WTC11 (cell line): Measurements from ENCODE around the gene RFTN1. TPM values are rescaled to one million over a fixed set of nuclear protein-coding genes. Genes with fewer than 3 reads are reported as not detected.

Experiments used
- ATAC-seq: fragments of 200-7000 bp; cut with Tn5 transposase; 2 replicates; pipeline ENCODE4 v1.10.0; 2021; ENCODE audit warnings: mild to moderate bottlenecking, moderate library complexity
- CTCF ChIA-PET: fragments of 300-600 bp; sonication (Branson Sonifier 250); formaldehyde crosslinking; loops from one replicate; lab custom pipeline; 2021; ENCODE audit warnings: antibody characterized with exemption; lab: Charles Lee
- POLR2A ChIA-PET: fragments of 350-600 bp; sonication (Branson Sonifier 250); formaldehyde crosslinking; loops from one replicate; lab custom pipeline; 2021; ENCODE audit warnings: antibody characterized with exemption; lab: Charles Lee
- DNase-seq: peaks from one replicate; pipeline ENCODE4 v3.0.0; 2021; ENCODE audit warnings: low spot score
- H3K27ac Mint-ChIP-seq: 2 replicates; pipeline ENCODE4 v1.8.0; 2021; ENCODE audit warnings: mixed read lengths
- H3K27me3 Mint-ChIP-seq: 2 replicates; pipeline ENCODE4 v1.8.0; 2021; ENCODE audit warnings: low read depth, mild to moderate bottlenecking, moderate library complexity, mixed read lengths
- H3K36me3 Mint-ChIP-seq: 2 replicates; pipeline ENCODE4 v1.8.0; 2021; ENCODE audit warnings: mixed read lengths
- H3K4me1 Mint-ChIP-seq: 2 replicates; pipeline ENCODE4 v1.8.0; 2022; ENCODE audit warnings: mixed read lengths
- H3K4me3 Mint-ChIP-seq: 2 replicates; pipeline ENCODE4 v1.8.0; 2021; ENCODE audit warnings: mild to moderate bottlenecking, moderate library complexity, mixed read lengths
- H3K9me3 Mint-ChIP-seq: 2 replicates; pipeline ENCODE4 v1.8.0; 2021; ENCODE audit warnings: mixed read lengths
- ATF1 ChIP-seq: sonication (generic); formaldehyde crosslinking; IDR thresholded peaks from 2 replicates; pipeline ENCODE4 v1.8.1; 2023; ENCODE audit warnings: mild to moderate bottlenecking, moderate library complexity, missing genetic modification reagents
- CREB1 ChIP-seq: sonication (generic); formaldehyde crosslinking; IDR thresholded peaks from 2 replicates; pipeline ENCODE4 v1.8.0; 2023; ENCODE audit warnings: mild to moderate bottlenecking, missing genetic modification reagents
- EMX1 ChIP-seq: fragments of 250-450 bp; sonication (Bioruptor Pico); IDR thresholded peaks from 2 replicates; pipeline ENCODE4 v1.8.0; 2021; ENCODE audit warnings: mild to moderate bottlenecking
- GRHL2 ChIP-seq: fragments of 250-450 bp; sonication (Bioruptor Pico); IDR thresholded peaks from 2 replicates; pipeline ENCODE4 v1.8.0; 2022; ENCODE audit warnings: mild to moderate bottlenecking, moderate library complexity; ENCODE audit not compliant: insufficient replicate concordance, severe bottlenecking
- JAZF1 ChIP-seq: fragments of 250-450 bp; sonication (Bioruptor Pico); IDR thresholded peaks from 2 replicates; pipeline ENCODE4 v1.9.0; 2021; ENCODE audit warnings: moderate library complexity, mild to moderate bottlenecking, inconsistent platforms
- MXD4 ChIP-seq: fragments of 250-450 bp; sonication (Bioruptor Pico); IDR thresholded peaks from 2 replicates; pipeline ENCODE4 v1.8.0; 2021; ENCODE audit warnings: mild to moderate bottlenecking, moderate library complexity, borderline replicate concordance
- NFYB ChIP-seq: sonication (generic); formaldehyde crosslinking; conservative IDR thresholded peaks from 2 replicates; pipeline ENCODE4 v1.8.0; 2022; ENCODE audit warnings: low read depth, missing genetic modification reagents
- SMAD3 ChIP-seq: sonication (generic); formaldehyde crosslinking; IDR thresholded peaks from 2 replicates; pipeline ENCODE4 v1.8.0; 2022; ENCODE audit warnings: missing genetic modification reagents, mild to moderate bottlenecking, borderline replicate concordance
- SOX15 ChIP-seq: fragments of 250-450 bp; sonication (Bioruptor Pico); IDR thresholded peaks from 2 replicates; pipeline ENCODE4 v1.9.0; 2021; ENCODE audit warnings: mild to moderate bottlenecking
- TEAD1 ChIP-seq: sonication (generic); formaldehyde crosslinking; IDR thresholded peaks from 2 replicates; pipeline ENCODE4 v1.8.0; 2022; ENCODE audit warnings: mild to moderate bottlenecking, missing genetic modification reagents
- TEAD4 ChIP-seq: sonication (generic); formaldehyde crosslinking; IDR thresholded peaks from 2 replicates; pipeline ENCODE4 v1.8.0; 2022; ENCODE audit warnings: mild to moderate bottlenecking, missing genetic modification reagents
- ZNF121 ChIP-seq: sonication (generic); formaldehyde crosslinking; IDR thresholded peaks from 2 replicates; pipeline ENCODE4 v1.8.0; 2023; ENCODE audit warnings: missing genetic modification reagents
- ZNF219 ChIP-seq: sonication (generic); formaldehyde crosslinking; IDR thresholded peaks from 2 replicates; pipeline ENCODE4 v1.8.0; 2023; ENCODE audit warnings: missing genetic modification reagents, mild to moderate bottlenecking, borderline replicate concordance
- ZNF232 ChIP-seq: sonication (generic); formaldehyde crosslinking; IDR thresholded peaks from 2 replicates; pipeline ENCODE4 v1.8.0; 2022; ENCODE audit warnings: mild to moderate bottlenecking, missing genetic modification reagents
- ZNF416 ChIP-seq: fragments of 250-450 bp; sonication (Bioruptor Pico); IDR thresholded peaks from 2 replicates; pipeline ENCODE4 v1.9.0; 2021; ENCODE audit warnings: mild to moderate bottlenecking, inconsistent platforms
- total RNA-seq: library from RNA; stranded (reverse); gene quantifications from 3 replicates; pipeline ENCODE4 v1.2.3, GENCODE V29; 2021
- TF ChIP-seq, protein P1 (sequence below): sonication (generic); formaldehyde crosslinking; IDR thresholded peaks from 2 replicates; pipeline ENCODE4 v1.8.1; 2023; ENCODE audit warnings: mild to moderate bottlenecking, missing genetic modification reagents
- TF ChIP-seq, protein P2 (sequence below): sonication (generic); formaldehyde crosslinking; IDR thresholded peaks from 2 replicates; pipeline ENCODE4 v1.8.1; 2022; ENCODE audit warnings: missing genetic modification reagents, borderline replicate concordance
- TF ChIP-seq, protein P3 (sequence below): sonication (generic); formaldehyde crosslinking; conservative IDR thresholded peaks from 2 replicates; pipeline ENCODE4 v1.8.1; 2023; ENCODE audit warnings: mild to moderate bottlenecking, low read depth, missing genetic modification reagents, moderate library complexity
- TF ChIP-seq, protein P4 (sequence below): sonication (generic); formaldehyde crosslinking; IDR thresholded peaks from 2 replicates; pipeline ENCODE4 v1.8.1; 2023; ENCODE audit warnings: mild to moderate bottlenecking, missing genetic modification reagents, moderate library complexity
- TF ChIP-seq, protein P5 (sequence below): sonication (generic); formaldehyde crosslinking; IDR thresholded peaks from 2 replicates; pipeline ENCODE4 v1.8.0; 2023; ENCODE audit warnings: missing genetic modification reagents, mild to moderate bottlenecking, borderline replicate concordance

The RFTN1 gene
- total RNA-seq, 1 experiment from 2014 or later = 3.8 TPM

DNA sequence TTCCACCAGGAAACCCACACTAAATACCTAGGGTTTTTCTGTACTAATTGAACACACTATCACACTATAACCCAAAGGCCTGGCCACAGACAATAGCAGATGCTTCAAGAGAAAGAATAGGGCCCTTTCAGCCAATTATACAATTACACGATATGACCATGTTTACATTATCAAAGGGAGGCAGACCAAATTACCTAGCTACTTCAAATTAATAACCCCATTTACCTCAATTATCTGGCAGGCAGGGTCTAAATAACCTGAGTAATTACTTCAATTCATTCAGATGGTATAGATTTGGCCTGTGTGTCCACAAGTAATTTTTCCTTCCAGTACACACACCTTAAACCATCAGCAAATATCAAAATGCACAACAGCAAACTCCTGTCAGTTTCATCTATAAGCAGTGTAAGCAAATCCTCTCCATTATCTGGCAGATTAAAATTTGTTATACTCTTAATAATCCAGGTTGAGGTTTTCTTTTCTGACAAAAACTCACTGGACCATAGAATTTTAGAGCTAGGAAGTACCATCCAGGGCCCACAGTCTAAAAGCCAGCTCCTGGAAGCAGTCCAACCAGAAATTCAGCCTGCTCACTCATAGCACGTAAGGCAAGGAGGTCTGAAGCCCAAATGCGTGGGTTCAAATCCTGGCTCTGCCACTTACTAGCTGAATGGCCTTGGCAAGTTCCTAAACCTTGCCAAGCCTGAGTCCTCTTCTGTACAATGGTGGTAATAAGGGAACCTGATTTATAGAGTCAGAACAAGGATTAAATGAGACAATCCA lies 51.8 kb downstream of the RFTN1 start:
- Mint-ChIP-seq H3K4me3 (no peak overlapping the region), H3K27me3 (peaks cover 20% of the 10 kb centered on the region), H3K27ac (no peak overlapping the region), H3K4me1 (peaks cover 1% of the 10 kb centered on the region), H3K36me3 (no peaks in the 10 kb centered on the region), H3K9me3 (peaks cover 4% of the 10 kb centered on the region; the same call in 1 of the 2 replicates)
- CTCF ChIA-PET = interaction anchor here (1.2 kb wide), 1 partner anchor 95 kb away, joined by 3 read pairs; no protein-coding TSS in a partner anchor
- no peak for ATAC-seq
- no peak for TF ChIP-seq GRHL2 (CRISPR knock-in tag)
- TF ChIP-seq, all 79 proteins: peak for 0
- POLR2A ChIA-PET = no interaction called here
- DNase-seq = no peak

DNA sequence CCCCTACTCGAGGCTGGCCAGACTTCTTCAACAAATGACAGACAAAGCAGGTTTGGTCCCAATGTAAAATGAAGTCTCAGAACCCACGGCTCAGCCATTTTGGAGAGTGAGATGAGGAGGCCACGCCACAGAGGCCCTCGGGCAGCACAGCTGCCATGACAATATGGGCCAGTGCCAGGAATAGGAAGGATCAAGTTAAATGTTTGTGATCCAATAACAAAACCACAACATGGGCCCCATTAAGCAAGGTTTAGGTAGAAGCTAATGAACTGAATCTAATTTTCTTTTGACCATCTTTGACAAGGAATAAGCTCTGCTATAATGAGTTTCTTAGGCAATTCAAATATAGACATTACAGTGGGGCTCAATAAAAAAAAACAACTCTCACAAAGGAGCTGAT lies 52.6 kb downstream of the RFTN1 start:
- Mint-ChIP-seq H3K27ac (no peak overlapping the region), H3K27me3 (peaks cover 20% of the 10 kb centered on the region), H3K4me1 (peaks cover 9% of the 10 kb centered on the region)
- no peak for DNase-seq
- POLR2A ChIA-PET = no interaction called here
- TF ChIP-seq ZNF121 (CRISPR knock-in tag) (no peak), SMAD3 (CRISPR knock-in tag) (no peak), MXD4 (CRISPR knock-in tag) (no peak), ZNF416 (CRISPR knock-in tag) (no peak), ATF1 (CRISPR knock-in tag) (no peak), TEAD4 (CRISPR knock-in tag) (no peak), ZNF219 (CRISPR knock-in tag) (no peak), NFYB (CRISPR knock-in tag) (no peak), CREB1 (CRISPR knock-in tag) (no peak), SOX15 (no peak), TEAD1 (CRISPR knock-in tag) (no peak), EMX1 (CRISPR knock-in tag) (no peak), ZNF232 (CRISPR knock-in tag) (no peak), JAZF1 (no peak)
- TF ChIP-seq, protein P1, sequence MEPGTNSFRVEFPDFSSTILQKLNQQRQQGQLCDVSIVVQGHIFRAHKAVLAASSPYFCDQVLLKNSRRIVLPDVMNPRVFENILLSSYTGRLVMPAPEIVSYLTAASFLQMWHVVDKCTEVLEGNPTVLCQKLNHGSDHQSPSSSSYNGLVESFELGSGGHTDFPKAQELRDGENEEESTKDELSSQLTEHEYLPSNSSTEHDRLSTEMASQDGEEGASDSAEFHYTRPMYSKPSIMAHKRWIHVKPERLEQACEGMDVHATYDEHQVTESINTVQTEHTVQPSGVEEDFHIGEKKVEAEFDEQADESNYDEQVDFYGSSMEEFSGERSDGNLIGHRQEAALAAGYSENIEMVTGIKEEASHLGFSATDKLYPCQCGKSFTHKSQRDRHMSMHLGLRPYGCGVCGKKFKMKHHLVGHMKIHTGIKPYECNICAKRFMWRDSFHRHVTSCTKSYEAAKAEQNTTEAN (CRISPR knock-in tag) = no peak
- TF ChIP-seq, protein P2, sequence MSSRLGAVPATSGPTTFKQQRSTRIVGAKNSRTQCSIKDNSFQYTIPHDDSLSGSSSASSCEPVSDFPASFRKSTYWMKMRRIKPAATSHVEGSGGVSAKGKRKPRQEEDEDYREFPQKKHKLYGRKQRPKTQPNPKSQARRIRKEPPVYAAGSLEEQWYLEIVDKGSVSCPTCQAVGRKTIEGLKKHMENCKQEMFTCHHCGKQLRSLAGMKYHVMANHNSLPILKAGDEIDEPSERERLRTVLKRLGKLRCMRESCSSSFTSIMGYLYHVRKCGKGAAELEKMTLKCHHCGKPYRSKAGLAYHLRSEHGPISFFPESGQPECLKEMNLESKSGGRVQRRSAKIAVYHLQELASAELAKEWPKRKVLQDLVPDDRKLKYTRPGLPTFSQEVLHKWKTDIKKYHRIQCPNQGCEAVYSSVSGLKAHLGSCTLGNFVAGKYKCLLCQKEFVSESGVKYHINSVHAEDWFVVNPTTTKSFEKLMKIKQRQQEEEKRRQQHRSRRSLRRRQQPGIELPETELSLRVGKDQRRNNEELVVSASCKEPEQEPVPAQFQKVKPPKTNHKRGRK (CRISPR knock-in tag) = no peak
- TF ChIP-seq, protein P3, sequence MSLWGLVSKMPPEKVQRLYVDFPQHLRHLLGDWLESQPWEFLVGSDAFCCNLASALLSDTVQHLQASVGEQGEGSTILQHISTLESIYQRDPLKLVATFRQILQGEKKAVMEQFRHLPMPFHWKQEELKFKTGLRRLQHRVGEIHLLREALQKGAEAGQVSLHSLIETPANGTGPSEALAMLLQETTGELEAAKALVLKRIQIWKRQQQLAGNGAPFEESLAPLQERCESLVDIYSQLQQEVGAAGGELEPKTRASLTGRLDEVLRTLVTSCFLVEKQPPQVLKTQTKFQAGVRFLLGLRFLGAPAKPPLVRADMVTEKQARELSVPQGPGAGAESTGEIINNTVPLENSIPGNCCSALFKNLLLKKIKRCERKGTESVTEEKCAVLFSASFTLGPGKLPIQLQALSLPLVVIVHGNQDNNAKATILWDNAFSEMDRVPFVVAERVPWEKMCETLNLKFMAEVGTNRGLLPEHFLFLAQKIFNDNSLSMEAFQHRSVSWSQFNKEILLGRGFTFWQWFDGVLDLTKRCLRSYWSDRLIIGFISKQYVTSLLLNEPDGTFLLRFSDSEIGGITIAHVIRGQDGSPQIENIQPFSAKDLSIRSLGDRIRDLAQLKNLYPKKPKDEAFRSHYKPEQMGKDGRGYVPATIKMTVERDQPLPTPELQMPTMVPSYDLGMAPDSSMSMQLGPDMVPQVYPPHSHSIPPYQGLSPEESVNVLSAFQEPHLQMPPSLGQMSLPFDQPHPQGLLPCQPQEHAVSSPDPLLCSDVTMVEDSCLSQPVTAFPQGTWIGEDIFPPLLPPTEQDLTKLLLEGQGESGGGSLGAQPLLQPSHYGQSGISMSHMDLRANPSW (CRISPR knock-in tag) = no peak
- TF ChIP-seq, protein P4, sequence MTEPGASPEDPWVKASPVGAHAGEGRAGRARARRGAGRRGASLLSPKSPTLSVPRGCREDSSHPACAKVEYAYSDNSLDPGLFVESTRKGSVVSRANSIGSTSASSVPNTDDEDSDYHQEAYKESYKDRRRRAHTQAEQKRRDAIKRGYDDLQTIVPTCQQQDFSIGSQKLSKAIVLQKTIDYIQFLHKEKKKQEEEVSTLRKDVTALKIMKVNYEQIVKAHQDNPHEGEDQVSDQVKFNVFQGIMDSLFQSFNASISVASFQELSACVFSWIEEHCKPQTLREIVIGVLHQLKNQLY (CRISPR knock-in tag) = no peak
- TF ChIP-seq, protein P5, sequence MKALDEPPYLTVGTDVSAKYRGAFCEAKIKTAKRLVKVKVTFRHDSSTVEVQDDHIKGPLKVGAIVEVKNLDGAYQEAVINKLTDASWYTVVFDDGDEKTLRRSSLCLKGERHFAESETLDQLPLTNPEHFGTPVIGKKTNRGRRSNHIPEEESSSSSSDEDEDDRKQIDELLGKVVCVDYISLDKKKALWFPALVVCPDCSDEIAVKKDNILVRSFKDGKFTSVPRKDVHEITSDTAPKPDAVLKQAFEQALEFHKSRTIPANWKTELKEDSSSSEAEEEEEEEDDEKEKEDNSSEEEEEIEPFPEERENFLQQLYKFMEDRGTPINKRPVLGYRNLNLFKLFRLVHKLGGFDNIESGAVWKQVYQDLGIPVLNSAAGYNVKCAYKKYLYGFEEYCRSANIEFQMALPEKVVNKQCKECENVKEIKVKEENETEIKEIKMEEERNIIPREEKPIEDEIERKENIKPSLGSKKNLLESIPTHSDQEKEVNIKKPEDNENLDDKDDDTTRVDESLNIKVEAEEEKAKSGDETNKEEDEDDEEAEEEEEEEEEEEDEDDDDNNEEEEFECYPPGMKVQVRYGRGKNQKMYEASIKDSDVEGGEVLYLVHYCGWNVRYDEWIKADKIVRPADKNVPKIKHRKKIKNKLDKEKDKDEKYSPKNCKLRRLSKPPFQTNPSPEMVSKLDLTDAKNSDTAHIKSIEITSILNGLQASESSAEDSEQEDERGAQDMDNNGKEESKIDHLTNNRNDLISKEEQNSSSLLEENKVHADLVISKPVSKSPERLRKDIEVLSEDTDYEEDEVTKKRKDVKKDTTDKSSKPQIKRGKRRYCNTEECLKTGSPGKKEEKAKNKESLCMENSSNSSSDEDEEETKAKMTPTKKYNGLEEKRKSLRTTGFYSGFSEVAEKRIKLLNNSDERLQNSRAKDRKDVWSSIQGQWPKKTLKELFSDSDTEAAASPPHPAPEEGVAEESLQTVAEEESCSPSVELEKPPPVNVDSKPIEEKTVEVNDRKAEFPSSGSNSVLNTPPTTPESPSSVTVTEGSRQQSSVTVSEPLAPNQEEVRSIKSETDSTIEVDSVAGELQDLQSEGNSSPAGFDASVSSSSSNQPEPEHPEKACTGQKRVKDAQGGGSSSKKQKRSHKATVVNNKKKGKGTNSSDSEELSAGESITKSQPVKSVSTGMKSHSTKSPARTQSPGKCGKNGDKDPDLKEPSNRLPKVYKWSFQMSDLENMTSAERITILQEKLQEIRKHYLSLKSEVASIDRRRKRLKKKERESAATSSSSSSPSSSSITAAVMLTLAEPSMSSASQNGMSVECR = no peak
- TF ChIP-seq, all 79 proteins: peak for 0
- Mint-ChIP-seq H3K9me3 (peaks cover 4% of the 10 kb centered on the region; the same call in 1 of the 2 replicates), H3K4me3 (no peak overlapping the region), H3K36me3 (no peaks in the 10 kb centered on the region)
- CTCF ChIA-PET = no interaction called here
- ATAC-seq = no peak
